HG03469 (cell line): Measurements from ENCODE around the gene ABHD16A.

Source experiments
- ATAC-seq: cut with Tn5 transposase; IDR thresholded peaks from one replicate; pipeline ENCODE4 v1.9.1; 2021; ENCODE audit warnings: mild to moderate bottlenecking, moderate library complexity, moderate number of reproducible peaks; ENCODE audit not compliant: unreplicated experiment

The ABHD16A gene

DNA sequence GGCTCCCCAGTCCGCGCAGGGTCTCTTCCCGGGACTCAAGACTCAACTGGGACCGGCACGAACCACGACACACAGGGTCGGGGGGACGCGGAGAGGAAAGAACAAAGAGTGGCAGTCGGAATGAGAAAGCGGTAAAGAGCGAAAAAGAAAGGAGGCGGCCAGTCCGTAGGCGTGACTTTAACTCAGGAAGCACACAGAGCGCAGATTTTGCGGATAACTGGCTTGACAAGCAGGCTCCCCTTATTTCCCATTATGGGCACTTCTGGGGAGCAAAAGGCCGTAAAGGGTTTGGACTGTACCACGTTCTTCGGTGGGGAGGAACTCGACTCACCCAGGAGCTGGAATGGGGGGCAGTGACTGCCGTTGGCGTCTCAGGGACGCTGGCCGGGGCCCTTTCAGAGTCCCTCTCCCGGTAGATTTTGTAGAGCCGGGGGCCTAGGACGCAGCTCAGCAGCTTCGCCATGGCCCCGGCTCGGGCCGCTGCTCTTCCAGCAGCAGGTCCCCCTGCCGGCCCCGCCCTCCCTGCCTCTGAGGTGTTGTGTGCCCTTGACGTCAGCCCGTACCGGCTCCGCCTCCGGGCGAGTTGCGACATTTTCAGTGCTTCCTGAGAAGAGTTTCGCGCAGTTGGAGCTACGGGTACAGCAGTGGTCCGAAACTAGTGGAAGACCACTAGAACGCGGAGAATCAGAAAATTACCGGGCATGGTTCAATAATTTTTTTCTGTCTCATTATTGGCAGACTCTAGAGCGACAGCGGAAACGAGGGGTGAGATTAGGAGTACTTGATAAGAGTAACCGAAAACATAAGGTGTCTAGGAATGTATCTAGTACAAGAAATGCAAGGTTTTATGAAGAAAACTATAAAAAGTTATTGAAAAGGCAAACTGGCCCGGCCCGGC lies at the start of gene ABHD16A:
ABHD16A (minus strand) TSS at position 506 of the 898 bp plus-strand sequence; CDS start at position 463, 43 bp downstream.
- ATAC-seq, result peak; percentile 69

- no peak for ATAC-seq
These were observed 49.7 kb upstream of the ABHD16A start for GRCh38 chr6:31752739-31753319.

DNA sequence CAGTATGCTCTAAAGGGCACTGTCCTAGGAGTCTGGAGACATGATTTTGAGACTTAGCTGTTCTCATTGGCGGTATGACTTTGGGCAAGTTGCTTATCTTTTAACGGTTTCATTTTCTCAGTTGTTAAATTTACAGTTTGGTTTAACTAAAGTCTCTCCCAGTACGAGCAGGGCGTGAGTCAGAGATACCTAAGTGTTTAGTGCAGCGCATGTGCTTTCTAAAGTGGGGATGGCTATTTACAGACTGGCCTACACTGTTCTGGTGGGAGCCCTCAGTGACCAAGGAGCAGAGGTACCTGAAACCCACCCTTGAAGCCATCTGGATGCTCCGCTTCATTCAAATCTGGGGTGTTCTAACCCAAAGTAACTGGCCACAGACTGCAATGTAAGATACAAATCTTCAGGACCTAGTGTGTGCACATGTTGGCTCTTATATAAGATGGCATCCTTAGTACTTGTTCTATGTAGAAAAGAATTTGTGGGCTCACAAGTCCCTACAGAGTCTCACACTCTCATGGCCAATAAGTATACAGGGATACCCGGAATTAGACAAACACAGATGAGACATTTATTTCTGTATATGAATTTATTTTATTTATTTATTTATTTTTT lies 47.4 kb upstream of the ABHD16A start:
- no peak for ATAC-seq

- ATAC-seq, result no peak
These were observed 46.3 kb upstream of the ABHD16A start for GRCh38 chr6:31749301-31750036.

GRCh38 chr6:31744422-31744821 lies 41.3 kb upstream of the ABHD16A start:
- no peak for ATAC-seq

GRCh38 chr6:31742894-31743293 lies 39.8 kb upstream of the ABHD16A start:
- no peak for ATAC-seq

DNA sequence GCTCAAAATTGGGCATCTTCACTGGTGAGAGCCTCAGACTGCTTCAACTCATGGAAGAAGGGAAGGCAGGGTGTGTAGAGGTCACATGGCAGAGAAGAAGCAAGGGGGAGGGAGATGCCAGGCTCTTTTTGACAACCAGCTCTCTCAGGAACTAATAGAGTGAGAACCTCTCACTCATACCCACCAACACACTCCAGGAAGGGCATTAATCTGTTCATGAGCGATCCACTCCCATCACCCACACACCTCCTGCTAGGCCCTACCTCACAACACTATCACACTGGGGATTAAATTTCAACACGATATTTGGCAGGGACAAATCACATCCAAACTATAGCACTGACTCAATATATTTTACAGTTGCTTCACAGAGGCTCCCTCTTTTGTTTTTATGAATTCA lies 38.7 kb upstream of the ABHD16A start:
- no peak for ATAC-seq

DNA sequence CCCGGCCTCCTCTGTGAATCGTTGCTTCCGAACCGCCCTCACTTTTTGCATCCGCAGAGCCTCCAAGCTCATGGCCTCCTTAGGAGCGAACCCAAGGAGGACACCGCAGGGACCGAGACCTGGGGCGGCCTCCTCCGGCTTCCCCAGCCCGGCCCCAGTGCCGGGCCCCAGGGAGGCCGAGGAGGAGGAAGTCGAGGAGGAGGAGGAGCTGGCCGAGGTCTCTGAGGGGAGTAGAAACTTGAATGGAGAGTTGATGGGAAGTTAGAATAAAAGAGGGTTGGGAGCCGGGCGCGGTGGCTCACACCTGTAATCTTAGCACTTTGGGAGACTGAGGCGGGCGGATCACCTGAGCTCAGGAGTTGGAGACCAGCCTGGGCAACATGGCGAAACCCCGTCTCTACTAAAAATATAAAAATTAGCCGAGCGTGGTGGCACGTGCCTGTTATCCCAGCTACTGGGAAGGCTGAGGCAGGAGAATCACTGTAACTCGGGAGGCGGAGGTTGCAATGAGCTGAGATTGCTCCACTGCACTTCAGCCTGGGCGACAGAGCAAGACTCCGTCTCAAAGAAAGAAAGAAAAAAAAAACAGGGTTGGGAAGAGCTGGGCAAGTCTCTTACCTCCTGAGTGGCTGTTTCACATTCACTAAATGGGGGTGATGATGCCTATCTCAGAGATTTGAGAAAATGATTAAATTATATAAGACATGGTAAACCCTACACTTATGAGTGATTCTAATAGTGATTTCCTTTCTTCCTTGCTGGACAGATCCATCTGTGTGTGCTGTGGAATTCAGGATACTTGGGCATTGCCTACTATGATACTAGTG lies 37.5 kb upstream of the ABHD16A start:
- ATAC-seq, result no peak

- peak; percentile 57 for ATAC-seq
These were observed 36.7 kb upstream of the ABHD16A start, which contains the start of gene MSH5 for GRCh38 chr6:31739639-31740396. TSS of gene MSH5 (plus strand) at chr6:31740005. CDS start at chr6:31740467, 462 bp downstream.

DNA sequence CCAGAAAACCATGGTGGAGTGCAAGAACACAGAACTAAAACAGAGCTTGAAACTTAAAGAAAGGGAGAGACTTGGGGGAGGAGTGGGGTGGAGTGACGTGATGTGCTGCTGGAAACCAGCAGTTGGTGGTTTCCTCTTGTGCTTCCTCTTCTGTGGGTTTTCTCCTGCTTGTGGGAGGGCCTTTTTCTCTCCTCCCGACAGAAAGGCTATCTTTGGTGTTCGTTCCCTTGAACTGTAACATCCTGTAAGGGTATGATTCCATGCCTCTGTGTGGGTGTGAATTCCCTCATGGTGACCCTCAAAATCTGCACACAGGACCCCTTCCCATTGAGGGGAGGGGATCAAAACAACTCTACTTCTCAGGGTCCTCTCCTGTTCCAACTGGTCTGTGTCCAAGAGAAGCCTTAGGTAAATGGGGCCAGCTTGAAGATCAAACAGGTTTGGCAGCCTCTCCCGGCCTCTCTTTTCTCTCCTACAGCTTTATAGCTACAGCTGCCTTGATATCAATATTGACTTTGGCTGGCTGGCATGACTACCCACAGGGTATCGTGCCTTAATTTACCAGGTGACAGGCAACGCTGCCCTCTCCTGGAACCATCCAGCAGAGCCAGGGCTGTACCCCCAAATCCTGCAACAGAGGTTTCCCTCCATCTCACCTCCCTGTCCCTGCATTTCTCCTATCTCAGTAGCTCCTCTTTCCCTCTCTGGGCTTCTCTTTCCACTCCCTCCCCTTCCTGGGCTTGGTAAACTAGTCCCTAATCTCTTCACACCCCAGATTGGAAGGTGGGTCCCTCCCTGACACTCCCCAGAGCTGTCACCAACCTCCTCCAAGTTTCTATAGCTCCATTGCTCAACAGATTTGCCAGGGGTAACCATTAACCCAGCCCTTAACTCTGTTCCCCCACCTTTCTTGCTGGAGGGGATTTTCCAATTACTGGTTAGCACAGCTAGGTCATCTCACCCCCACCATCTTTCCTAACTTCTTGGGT lies 35.2 kb upstream of the ABHD16A start:
- ATAC-seq, result no peak

- no peak for ATAC-seq
These were observed 34.3 kb upstream of the ABHD16A start for GRCh38 chr6:31737315-31737990.

DNA sequence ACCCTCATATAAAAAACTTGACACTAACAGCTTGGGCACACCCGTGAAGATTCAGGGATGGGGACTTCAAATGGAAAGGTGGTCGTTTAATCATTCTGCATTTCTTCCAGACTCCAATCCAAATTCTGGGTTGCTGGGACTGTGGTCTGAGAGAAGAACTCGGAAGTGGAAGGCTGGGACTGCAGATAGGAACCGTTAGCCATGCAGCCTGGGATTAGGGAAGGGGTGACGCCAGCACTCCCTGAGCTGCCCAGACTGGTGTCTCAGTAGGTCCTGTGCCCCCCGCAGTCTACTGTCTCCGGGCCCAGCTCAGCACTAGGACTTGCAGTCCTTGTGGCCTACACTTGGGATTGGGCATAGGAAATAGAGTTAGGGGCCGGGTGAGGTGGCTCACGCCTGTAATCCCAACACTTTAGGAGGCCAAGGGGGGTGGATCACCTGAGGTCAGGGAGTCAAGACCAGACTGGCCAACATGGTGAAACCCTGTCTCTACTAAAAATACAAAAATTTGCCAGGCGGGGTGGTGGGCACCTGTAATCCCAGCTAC lies 33.7 kb upstream of the ABHD16A start:
- ATAC-seq, result no peak

- ATAC-seq, result no peak
These were observed 33.1 kb upstream of the ABHD16A start, which contains the start of gene CLIC1 for GRCh38 chr6:31736021-31736767. TSS of gene CLIC1 (minus strand) at chr6:31736530. CDS start at chr6:31736300, 230 bp downstream.

DNA sequence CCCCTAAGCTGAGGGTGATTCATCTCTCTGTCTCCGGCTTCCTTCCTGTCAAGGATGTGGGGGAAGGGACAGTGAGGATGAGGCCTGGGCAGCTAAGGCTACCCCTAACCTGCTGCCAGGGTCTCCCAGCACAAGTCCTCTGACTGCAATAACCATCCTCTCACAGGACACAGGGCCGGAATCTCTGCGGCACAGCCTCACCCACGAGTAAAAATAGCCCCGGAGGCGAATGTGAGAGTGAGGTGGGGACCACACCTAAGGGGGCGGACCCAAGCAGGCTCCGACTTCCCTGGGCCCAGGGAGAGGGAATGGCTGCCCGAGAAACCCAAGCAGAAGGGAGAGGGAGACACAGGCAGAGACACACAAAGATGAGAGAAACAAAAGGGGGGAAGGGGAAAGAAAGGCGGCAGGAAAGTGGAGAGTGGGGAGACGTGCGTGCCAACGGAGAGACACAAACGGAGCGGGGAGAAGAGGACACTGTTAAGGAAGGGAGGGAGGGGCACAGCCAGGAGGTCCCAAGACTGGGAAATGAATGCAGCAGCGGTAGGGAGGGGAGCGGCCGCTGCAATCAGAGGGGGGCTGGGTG lies 31.8 kb upstream of the ABHD16A start:
- ATAC-seq, result no peak

- ATAC-seq, result no peak
These were observed 31.2 kb upstream of the ABHD16A start for GRCh38 chr6:31734247-31734820.

- no peak for ATAC-seq
These were observed 30.6 kb upstream of the ABHD16A start for GRCh38 chr6:31733734-31734133.
